ENCODE data around the gene RAVER1.

- no peak for TF ChIP-seq TBP (IDR thresholded peaks at IDR 0.05; ENCODE audit: low read depth, low read length)
- TF ChIP-seq CTCF (IDR thresholded peaks at IDR 0.05; ENCODE audit: control extremely low read depth in 1 of 3, insufficient read depth in 1 of 3, low read depth in 1 of 3, low read length in 3 of 3): no peak; a peak in 1 of 4 replicates
- TF ChIP-seq CBX8 (IDR thresholded peaks at IDR 0.05; ENCODE audit: borderline replicate concordance, low read depth, low read length): no peak
- TF ChIP-seq USF2 (IDR thresholded peaks at IDR 0.05; ENCODE audit: low read length): no peak
- no peak for TF ChIP-seq EZH2 (IDR thresholded peaks at IDR 0.05; ENCODE audit: low read depth, low read length, severe bottlenecking)
- no peak for TF ChIP-seq SP1 (IDR thresholded peaks at IDR 0.05; ENCODE audit: low read depth, low read length)
- TF ChIP-seq EP300 (IDR thresholded peaks at IDR 0.05; ENCODE audit: borderline replicate concordance in 1 of 2, low read depth in 2 of 2, low read length in 2 of 2): no peak
- TF ChIP-seq TAF1 (IDR thresholded peaks at IDR 0.05; ENCODE audit: low read depth, low read length): no peak
- TF ChIP-seq ATF3 (IDR thresholded peaks at IDR 0.05; ENCODE audit: insufficient read depth, low read depth, low read length): no peak
- TF ChIP-seq SIN3A (conservative IDR thresholded peaks at IDR 0.05 in 1 of 2, IDR thresholded peaks at IDR 0.05 in 1 of 2; ENCODE audit: low read depth in 1 of 2, low read length in 2 of 2): no peak; a peak in 1 of 4 replicates
Observed at GRCh38 chr19:10333758-10334587, 644 bp upstream of the RAVER1 start.

Measured in H1 (cell line).